ENCODE results near the gene UBE2D2.

The UBE2D2 gene

GRCh38 chr5:139636207-139636792 is 75.2 kb downstream of the UBE2D2 start:
- peak in 1 of 2 donors; percentile 2 for DNase-seq

- DNase-seq = peak in 1 of 2 donors; percentile 14
Measured at GRCh38 chr5:139636975-139637408, 75.9 kb downstream of the UBE2D2 start.

- peak; percentile 57 to 72 for DNase-seq
Measured at GRCh38 chr5:139637438-139638089, 76.4 kb downstream of the UBE2D2 start.

- DNase-seq = peak; percentile 38 to 56
Measured at GRCh38 chr5:139638090-139638735, 77.1 kb downstream of the UBE2D2 start.

- no peak for DNase-seq
Measured at GRCh38 chr5:139638736-139639618, 77.8 kb downstream of the UBE2D2 start.

- no peak for DNase-seq
Measured at GRCh38 chr5:139639619-139640380, 78.7 kb downstream of the UBE2D2 start.

GRCh38 chr5:139640421-139641115 is 79.4 kb downstream of the UBE2D2 start:
- no peak for DNase-seq

- DNase-seq = peak in 1 of 2 donors; percentile 15
Measured at GRCh38 chr5:139641116-139642080, 80.3 kb downstream of the UBE2D2 start.

- no peak for DNase-seq
Measured at GRCh38 chr5:139642213-139642612, 81.1 kb downstream of the UBE2D2 start.

- no peak for DNase-seq
Measured at GRCh38 chr5:139642891-139643871, 82.0 kb downstream of the UBE2D2 start.

- no peak for DNase-seq
Measured at GRCh38 chr5:139644001-139644456, 82.9 kb downstream of the UBE2D2 start.

- no peak for DNase-seq
Measured at GRCh38 chr5:139644646-139645429, 83.7 kb downstream of the UBE2D2 start.

- DNase-seq = no peak
Measured at GRCh38 chr5:139645430-139645871, 84.3 kb downstream of the UBE2D2 start.

- DNase-seq = no peak
Measured at GRCh38 chr5:139646111-139646510, 85.0 kb downstream of the UBE2D2 start.

GRCh38 chr5:139646912-139647505 is 85.9 kb downstream of the UBE2D2 start:
- peak; percentile 62 to 67 for DNase-seq

- DNase-seq = no peak
Measured at GRCh38 chr5:139647506-139648204, 86.5 kb downstream of the UBE2D2 start.

Measured in inflammatory macrophage treated with lipopolysaccharide for 1 hour (primary cell).